SK-N-SH treated with all-trans-retinoic acid at 6 μM for 48 hours (cell line): Measurements from ENCODE around the gene OTOG.

Source experiments
- ATAC-seq: fragments of 200-7000 bp; cut with Tn5 transposase; 3 replicates; pipeline ENCODE4 v1.9.1; 2020; ENCODE audit warnings: mild to moderate bottlenecking, moderate library complexity
- ARNTL ChIP-seq: fragments of 450-650 bp; formaldehyde crosslinking; IDR thresholded peaks from 2 replicates; pipeline ENCODE4 v1.5.0; 2020; ENCODE audit warnings: low read depth, mild to moderate bottlenecking, moderate library complexity, borderline replicate concordance
- BACH2 ChIP-seq: fragments of 250-450 bp; sonication (Bioruptor Pico); IDR thresholded peaks from 2 replicates; pipeline ENCODE4 v1.9.0; 2021; ENCODE audit warnings: mild to moderate bottlenecking, borderline replicate concordance
- CREB5 ChIP-seq: fragments of 250-450 bp; sonication (Bioruptor Pico); IDR thresholded peaks from 2 replicates; pipeline ENCODE4 v1.5.1; 2020; ENCODE audit warnings: low read depth, mild to moderate bottlenecking, moderate library complexity
- CSRNP3 ChIP-seq: fragments of 250-450 bp; sonication (Bioruptor Pico); IDR thresholded peaks from 2 replicates; pipeline ENCODE4 v1.5.1; 2021; ENCODE audit warnings: mild to moderate bottlenecking, moderate library complexity
- ESRRG ChIP-seq: fragments of 250-450 bp; sonication (Bioruptor Pico); IDR thresholded peaks from 2 replicates; pipeline ENCODE4 v1.6.1; 2021; ENCODE audit warnings: mild to moderate bottlenecking
- ISL1 ChIP-seq: fragments of 250-450 bp; sonication (Bioruptor Pico); IDR thresholded peaks from 2 replicates; pipeline ENCODE4 v2.1.2; 2022; ENCODE audit warnings: mild to moderate bottlenecking, moderate library complexity
- OSR1 ChIP-seq: fragments of 250-450 bp; sonication (Bioruptor Pico); IDR thresholded peaks from 2 replicates; pipeline ENCODE4 v1.8.0; 2022; ENCODE audit warnings: moderate library complexity, mild to moderate bottlenecking, inconsistent platforms
- PATZ1 ChIP-seq: fragments of 250-450 bp; sonication (Bioruptor Pico); IDR thresholded peaks from 2 replicates; pipeline ENCODE4 v1.8.0; 2020; ENCODE audit warnings: mild to moderate bottlenecking, moderate library complexity, borderline replicate concordance
- SNAI2 ChIP-seq: fragments of 250-450 bp; sonication (Bioruptor Pico); IDR thresholded peaks from 2 replicates; pipeline ENCODE4 v1.5.0; 2020; ENCODE audit warnings: mild to moderate bottlenecking, moderate library complexity
- TSHZ2 ChIP-seq: fragments of 250-450 bp; sonication (Bioruptor Pico); IDR thresholded peaks from 2 replicates; pipeline ENCODE4 v1.5.0; 2020; ENCODE audit warnings: mild to moderate bottlenecking, moderate library complexity
- ZC3H10 ChIP-seq: fragments of 250-450 bp; sonication (Bioruptor Pico); IDR thresholded peaks from 2 replicates; pipeline ENCODE4 v1.5.1; 2021; ENCODE audit warnings: mild to moderate bottlenecking, moderate library complexity
- ZFP3 ChIP-seq: fragments of 250-450 bp; sonication (Bioruptor Pico); IDR thresholded peaks from 2 replicates; pipeline ENCODE4 v1.5.0; 2020; ENCODE audit warnings: mild to moderate bottlenecking, moderate library complexity
- ZFP30 ChIP-seq: fragments of 450-650 bp; formaldehyde crosslinking; IDR thresholded peaks from 2 replicates; pipeline ENCODE4 v1.5.0; 2022; ENCODE audit warnings: mild to moderate bottlenecking, moderate library complexity
- ZNF565 ChIP-seq: fragments of 450-650 bp; formaldehyde crosslinking; conservative IDR thresholded peaks from 2 replicates; pipeline ENCODE4 v1.5.0; 2020; ENCODE audit warnings: low read depth, mild to moderate bottlenecking, moderate library complexity
- ZNF70 ChIP-seq: fragments of 450-650 bp; formaldehyde crosslinking; IDR thresholded peaks from 2 replicates; pipeline ENCODE4 v1.5.0; 2020; ENCODE audit warnings: mild to moderate bottlenecking, moderate library complexity
- ZNF8 ChIP-seq: fragments of 450-650 bp; formaldehyde crosslinking; IDR thresholded peaks from 2 replicates; pipeline ENCODE4 v1.5.0; 2020; ENCODE audit warnings: mild to moderate bottlenecking, moderate library complexity

Gene OTOG

GRCh38 chr11:17518366-17518765 is 28.7 kb upstream of the OTOG start:
- TF ChIP-seq TSHZ2 (CRISPR knock-in tag) (no peak), CSRNP3 (no peak), SNAI2 (no peak), ZFP30 (CRISPR knock-in tag) (no peak), ZFP3 (CRISPR knock-in tag) (no peak), CREB5 (CRISPR knock-in tag) (no peak), OSR1 (CRISPR knock-in tag) (no peak), ZNF565 (CRISPR knock-in tag) (no peak), PATZ1 (CRISPR knock-in tag) (no peak), ZC3H10 (CRISPR knock-in tag) (no peak), BACH2 (CRISPR knock-in tag) (no peak), ZNF8 (CRISPR knock-in tag) (no peak), ISL1 (CRISPR knock-in tag) (no peak), ZNF70 (no peak)
- ATAC-seq: no peak

- no peak for TF ChIP-seq CSRNP3
- no peak for TF ChIP-seq ESRRG (CRISPR knock-in tag)
- no peak for TF ChIP-seq TSHZ2 (CRISPR knock-in tag)
- TF ChIP-seq ZC3H10 (CRISPR knock-in tag): no peak
- no peak for TF ChIP-seq ARNTL (CRISPR knock-in tag)
- no peak for TF ChIP-seq PATZ1 (CRISPR knock-in tag)
- ATAC-seq: no peak
Measured at GRCh38 chr11:17519061-17519885, 27.8 kb upstream of the OTOG start.
